ENCODE results near the gene CCDC33. TPM values are rescaled to one million over a fixed set of nuclear protein-coding genes. Genes with fewer than 3 reads are reported as not detected.

Gene CCDC33
- total RNA-seq, 1 donor from 2014 or later = not detected

GRCh38 chr15:74257105-74257504 lies 21.0 kb downstream of the CCDC33 start:
- peaks cover 25% of the 10 kb centered on the region for H3K27me3 Mint-ChIP-seq (ENCODE audit: low read depth)
- peaks cover 19% of the 10 kb centered on the region for H3K4me1 Mint-ChIP-seq (ENCODE audit: low read depth)
- H3K27ac Mint-ChIP-seq (ENCODE audit: unreplicated experiment) = no peak overlapping the region
- H3K36me3 Mint-ChIP-seq (ENCODE audit: low read depth) = no peaks in the 10 kb centered on the region
- no peak overlapping the region for H3K4me3 Mint-ChIP-seq (ENCODE audit: unreplicated experiment)
- no peak for DNase-seq (ENCODE audit: low spot score)
- H3K9me3 Mint-ChIP-seq (ENCODE audit: low read depth) = no peaks in the 10 kb centered on the region
- TF ChIP-seq CTCF (IDR thresholded peaks at IDR 0.05) = no peak

- no peak overlapping the region for H3K27ac Mint-ChIP-seq (ENCODE audit: unreplicated experiment)
- H3K4me3 Mint-ChIP-seq (ENCODE audit: unreplicated experiment) = no peak overlapping the region
- no peak for DNase-seq (ENCODE audit: low spot score)
- no peaks in the 10 kb centered on the region for H3K9me3 Mint-ChIP-seq (ENCODE audit: low read depth)
- H3K27me3 Mint-ChIP-seq (ENCODE audit: low read depth) = peaks cover 26% of the 10 kb centered on the region
- H3K36me3 Mint-ChIP-seq (ENCODE audit: low read depth) = no peaks in the 10 kb centered on the region
- H3K4me1 Mint-ChIP-seq (ENCODE audit: low read depth) = peaks cover 14% of the 10 kb centered on the region
- TF ChIP-seq CTCF (IDR thresholded peaks at IDR 0.05) = no peak
Observed at GRCh38 chr15:74257623-74258022, 21.5 kb downstream of the CCDC33 start.

GRCh38 chr15:74258456-74259291 lies 22.5 kb downstream of the CCDC33 start:
- Mint-ChIP-seq H3K27ac (ENCODE audit: unreplicated experiment) (no peak overlapping the region), H3K9me3 (ENCODE audit: low read depth) (no peaks in the 10 kb centered on the region), H3K36me3 (ENCODE audit: low read depth) (no peaks in the 10 kb centered on the region), H3K4me1 (ENCODE audit: low read depth) (peaks cover 5% of the 10 kb centered on the region), H3K27me3 (ENCODE audit: low read depth) (peaks cover 36% of the 10 kb centered on the region), H3K4me3 (ENCODE audit: unreplicated experiment) (no peak overlapping the region)
- no peak for TF ChIP-seq CTCF (IDR thresholded peaks at IDR 0.05)
- DNase-seq (ENCODE audit: low spot score) = no peak

GRCh38 chr15:74259292-74259648 lies 23.1 kb downstream of the CCDC33 start:
- no peaks in the 10 kb centered on the region for H3K9me3 Mint-ChIP-seq (ENCODE audit: low read depth)
- no peaks in the 10 kb centered on the region for H3K36me3 Mint-ChIP-seq (ENCODE audit: low read depth)
- no peak overlapping the region for H3K4me3 Mint-ChIP-seq (ENCODE audit: unreplicated experiment)
- TF ChIP-seq CTCF (IDR thresholded peaks at IDR 0.05) = no peak
- peaks cover 38% of the 10 kb centered on the region for H3K27me3 Mint-ChIP-seq (ENCODE audit: low read depth)
- H3K4me1 Mint-ChIP-seq (ENCODE audit: low read depth) = peaks cover 5% of the 10 kb centered on the region
- DNase-seq (ENCODE audit: low spot score) = no peak
- no peak overlapping the region for H3K27ac Mint-ChIP-seq (ENCODE audit: unreplicated experiment)

GRCh38 chr15:74259821-74260607 lies 23.9 kb downstream of the CCDC33 start:
- Mint-ChIP-seq H3K4me3 (ENCODE audit: unreplicated experiment) (no peak overlapping the region), H3K27ac (ENCODE audit: unreplicated experiment) (no peak overlapping the region), H3K36me3 (ENCODE audit: low read depth) (no peaks in the 10 kb centered on the region), H3K27me3 (ENCODE audit: low read depth) (peaks cover 42% of the 10 kb centered on the region), H3K9me3 (ENCODE audit: low read depth) (no peaks in the 10 kb centered on the region), H3K4me1 (ENCODE audit: low read depth) (peaks cover 5% of the 10 kb centered on the region)
- DNase-seq (ENCODE audit: low spot score) = no peak
- TF ChIP-seq CTCF (IDR thresholded peaks at IDR 0.05) = no peak

Measured in chondrocyte (in vitro differentiated cells).